HG03045 (cell line): ENCODE results near the gene TRAP1.
"Not testable (repeated sequence)": the region's sequence is repeated elsewhere in the genome, so short reads cannot be mapped to it uniquely, and the experiment has no call there.

Experiments used
- ATAC-seq: cut with Tn5 transposase; IDR thresholded peaks from one replicate; pipeline ENCODE4 v1.9.1; 2021; ENCODE audit warnings: mild to moderate bottlenecking, moderate library complexity; ENCODE audit not compliant: unreplicated experiment

Gene TRAP1

DNA sequence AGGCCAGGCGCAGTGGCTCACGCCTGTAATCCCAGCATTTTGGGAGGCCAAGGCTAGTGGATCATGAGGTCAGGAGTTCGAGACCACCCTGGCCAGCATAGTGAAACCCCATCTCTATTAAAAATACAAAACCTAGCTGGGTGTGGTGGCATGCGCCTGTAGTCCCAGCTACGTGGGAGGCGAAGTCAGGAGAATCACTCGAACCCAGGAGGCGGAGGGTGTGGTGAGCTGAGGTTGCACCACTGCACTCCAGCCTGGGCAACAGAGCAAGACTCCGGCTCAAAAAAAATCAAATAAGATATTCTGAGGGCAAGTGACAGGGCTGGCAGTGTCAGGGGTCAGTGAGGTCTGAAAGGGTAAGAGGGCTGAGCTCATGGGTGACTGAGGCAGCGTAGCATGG lies 2.9 kb downstream of the TRAP1 start:
- not testable (repeated sequence) for ATAC-seq

DNA sequence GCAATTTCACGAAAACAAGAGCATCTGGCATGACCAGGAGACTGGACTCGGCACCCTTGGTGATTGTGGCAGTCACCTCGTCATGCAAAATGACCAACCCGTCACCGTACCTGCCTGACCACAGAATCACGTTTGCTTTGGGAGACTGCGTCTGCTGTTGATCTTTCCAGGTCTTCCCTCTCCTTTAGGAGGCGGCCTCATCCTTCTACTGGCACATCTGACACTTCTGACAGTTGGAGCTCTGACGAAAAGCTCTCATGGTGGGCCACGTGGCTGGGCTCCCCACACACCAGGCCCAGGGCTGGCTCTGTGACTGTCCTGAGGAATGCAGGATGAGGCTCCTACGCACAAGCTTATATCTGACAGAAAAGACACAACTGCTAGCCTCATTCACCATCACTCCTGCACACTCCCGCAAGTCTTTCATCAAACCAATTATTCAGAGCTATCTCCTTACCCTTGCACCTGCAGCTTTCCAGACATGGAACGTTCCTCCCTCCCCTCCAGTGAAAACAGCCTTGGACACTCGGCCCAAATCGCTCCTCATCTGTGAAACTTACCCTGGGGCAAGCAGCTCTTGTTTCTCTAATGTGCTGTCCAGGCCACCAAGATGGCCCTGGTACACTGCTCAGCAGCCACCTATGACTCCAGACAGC lies 3.6 kb downstream of the TRAP1 start:
- ATAC-seq = no peak

DNA sequence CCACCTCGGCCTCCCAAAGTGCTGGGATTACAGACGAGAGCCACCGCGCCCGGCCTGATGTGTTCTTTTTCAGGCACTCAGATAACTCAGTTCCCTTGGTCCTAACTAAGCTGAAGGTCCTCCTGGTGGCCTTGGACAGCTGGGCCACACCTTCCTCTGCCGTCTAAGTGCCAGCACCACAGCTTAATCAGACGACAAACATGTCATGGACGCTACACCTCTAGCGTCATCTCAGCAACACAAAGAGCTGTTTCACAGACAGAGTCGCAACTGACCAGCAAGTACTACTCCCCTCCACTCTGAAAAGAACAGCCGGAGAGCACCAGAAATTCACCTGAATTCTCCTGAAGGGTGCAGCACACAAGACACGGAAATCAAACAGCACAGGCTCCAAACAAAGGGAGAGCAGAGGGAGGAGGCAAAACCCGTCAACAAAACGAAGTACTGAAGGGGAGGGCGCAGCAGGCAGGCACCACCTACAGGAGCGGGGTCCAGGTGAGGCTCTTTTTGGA lies 4.4 kb downstream of the TRAP1 start:
- ATAC-seq = no peak

DNA sequence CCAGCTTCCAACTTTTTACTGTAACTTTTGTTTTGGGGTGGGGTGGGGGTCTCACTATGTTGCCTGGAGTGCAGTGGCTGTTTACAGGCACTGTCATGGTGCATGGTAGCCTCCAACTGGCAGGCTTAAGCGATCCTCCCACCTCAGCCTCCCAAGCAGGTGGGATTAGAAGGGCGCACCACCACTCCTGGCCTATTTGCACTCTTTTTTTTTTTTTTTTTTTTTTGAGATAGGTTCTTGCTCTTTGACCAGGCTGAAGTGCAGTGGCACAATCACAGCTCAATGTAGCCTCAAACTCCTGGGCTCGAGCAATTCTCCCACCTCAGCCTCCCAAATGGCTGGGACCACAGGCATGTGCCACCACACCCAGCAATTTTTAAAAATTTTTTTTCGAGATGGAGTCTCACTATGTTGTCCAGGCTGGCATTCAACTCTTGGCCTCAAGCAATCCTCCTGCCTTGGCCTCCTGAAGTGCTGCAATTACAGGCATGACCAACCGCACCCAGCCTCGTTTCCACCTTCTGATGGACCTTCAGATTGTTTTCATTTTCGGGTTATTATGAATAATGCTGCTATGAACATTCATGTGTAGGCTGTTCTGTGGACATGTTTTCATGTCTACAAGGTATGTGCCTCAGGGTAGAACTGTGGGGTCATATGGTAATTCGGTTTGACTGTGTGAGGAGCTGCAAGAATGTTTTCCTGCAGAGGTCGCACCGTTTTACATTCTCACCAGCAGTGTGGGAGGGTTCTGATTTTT lies 10.9 kb downstream of the TRAP1 start:
- no peak for ATAC-seq

DNA sequence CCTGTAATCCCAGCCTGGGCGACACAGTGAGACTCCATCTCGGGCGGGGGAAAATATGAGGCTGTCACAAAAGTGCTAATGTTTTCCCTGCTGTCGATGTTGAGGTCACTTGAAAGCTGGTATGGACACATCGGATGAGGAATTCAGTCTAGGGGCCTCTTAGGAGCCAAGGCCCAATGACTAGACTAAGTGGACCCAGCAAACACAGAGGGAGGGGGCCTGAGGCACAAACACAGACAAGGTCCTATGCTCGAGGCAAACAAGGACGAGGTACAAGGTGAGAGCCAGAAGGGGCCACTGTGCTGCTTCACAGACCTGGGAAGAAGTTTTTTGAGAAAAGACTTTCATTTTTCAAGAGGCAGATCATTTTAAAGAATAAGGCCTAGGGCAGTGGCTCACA lies 15.2 kb downstream of the TRAP1 start:
- ATAC-seq = no peak

DNA sequence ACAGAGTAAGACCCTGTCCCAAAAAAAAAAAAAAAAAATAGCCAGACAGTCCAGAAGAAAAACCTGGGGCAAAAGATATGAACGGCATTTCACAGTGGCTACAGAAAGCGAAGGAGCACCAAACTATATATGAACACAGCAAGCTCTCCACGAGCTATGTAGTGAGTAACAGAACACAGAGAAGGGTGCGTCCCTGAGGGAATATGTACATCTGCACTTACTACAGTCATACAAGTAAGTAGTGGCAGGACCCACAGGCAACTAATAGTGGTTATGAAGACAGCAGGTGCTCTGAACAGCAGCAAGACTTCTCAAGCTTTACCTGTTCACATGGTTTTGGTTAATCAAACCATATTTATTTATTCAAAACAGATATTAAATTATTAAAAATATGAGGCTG lies 15.8 kb downstream of the TRAP1 start:
- no peak for ATAC-seq

DNA sequence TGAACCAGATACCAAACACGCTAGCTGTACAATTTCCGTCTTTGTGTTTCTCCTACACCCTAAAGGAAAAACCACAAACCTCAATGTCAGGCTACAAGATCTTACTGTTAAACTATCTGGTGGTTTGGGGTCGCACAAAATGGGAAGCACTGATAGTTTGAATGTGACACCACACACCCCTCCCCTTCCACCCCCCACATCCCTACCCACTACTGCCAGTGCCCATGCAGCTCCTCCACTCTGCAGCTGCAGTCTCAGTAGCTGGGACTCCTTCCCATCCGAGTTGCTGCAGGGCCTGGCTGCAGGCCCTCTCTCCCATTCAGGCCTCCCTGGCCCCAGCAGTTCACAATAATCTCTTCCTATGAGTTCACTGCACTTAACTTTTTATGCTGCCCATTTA lies 18.4 kb downstream of the TRAP1 start:
- no peak for ATAC-seq

DNA sequence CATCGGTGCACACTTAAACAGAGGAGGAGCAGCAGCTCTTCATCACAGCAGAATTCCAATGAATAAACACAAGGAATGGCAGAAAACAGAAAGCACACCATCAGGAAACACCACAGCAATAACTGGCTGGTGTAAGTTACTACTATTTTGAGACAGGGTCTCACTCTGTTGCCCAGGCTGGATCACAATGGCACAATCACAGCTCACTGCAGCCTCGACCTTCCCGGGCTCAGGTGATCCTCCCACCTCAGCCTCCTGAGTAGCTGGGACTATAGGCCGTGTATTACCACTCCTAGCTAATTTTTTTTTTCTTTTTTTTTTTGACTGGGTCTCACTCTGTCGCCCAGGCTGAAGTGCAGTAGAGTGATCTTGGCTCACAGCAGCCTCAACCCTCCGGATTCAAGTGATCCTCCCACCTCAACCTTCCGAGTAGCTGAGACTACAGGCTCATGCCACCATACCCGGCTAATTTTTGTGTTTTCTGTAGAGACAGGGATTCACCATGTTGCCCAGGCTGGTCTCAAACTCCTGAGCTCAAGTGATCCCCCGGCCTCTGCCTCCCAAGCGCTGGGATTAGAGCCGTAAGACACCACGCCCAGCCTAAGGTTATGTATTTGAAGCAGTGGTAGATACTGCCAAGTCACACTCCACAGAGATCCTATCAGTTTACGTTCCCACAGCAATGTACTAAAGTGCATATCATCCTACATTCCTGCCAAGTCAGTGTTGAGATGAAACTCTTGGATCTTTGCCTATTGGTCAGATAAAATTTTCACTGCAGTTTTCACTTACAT lies 20.7 kb downstream of the TRAP1 start:
- ATAC-seq = no peak

DNA sequence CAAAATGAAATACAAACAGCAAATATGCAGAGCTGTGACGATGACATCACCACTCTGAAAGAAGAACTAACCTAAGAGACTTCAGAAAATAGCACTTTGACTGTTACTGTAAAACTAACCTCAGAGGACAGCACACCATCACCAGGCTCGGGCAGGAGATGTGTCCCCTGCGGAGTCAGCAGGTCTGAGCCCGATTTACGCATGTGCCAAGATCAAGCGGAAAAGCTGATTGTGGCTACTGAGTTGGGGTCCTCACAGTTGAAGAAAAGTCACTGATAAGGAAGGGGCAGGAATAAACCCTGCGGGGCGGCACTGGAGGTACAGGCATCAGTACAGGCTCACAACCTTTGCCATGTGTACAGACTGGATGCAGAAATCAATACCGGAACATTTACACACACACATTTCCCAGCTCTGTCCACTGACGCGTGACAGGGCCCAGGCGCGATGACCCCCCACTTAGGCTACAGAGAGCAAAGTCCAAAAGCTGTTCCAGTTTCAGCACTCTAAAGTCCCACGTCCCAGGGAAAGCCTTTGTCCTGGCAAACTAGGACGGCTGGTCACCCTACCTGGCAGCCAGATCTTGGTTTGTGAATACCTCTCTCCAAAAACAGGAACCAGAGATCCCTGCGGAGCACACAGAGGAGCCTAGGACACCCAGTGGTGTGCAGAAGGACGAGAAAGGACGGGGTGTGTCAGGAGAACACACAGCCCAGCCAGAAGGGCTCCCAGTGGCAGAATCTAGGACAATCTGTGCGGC lies 21.5 kb downstream of the TRAP1 start:
- no peak for ATAC-seq

DNA sequence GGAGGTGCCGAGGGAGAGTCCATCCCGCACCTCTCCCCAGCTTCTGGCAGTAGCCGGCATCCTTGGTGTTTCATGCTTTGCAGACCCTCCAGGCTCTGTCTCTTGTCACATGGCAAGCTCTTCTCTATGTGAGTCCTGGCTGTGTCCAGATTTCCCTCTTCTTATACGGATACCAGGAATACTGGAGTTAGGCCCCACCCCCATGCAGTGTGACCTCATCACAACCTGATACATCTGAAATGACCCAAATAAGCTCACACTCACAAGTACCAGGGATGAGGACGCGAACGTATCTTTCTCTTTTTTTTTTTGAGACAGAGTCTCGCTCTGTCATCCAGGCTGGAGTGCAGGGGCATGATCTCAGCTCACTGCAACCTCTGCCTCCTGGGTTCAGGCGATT lies 23.3 kb downstream of the TRAP1 start:
- ATAC-seq = no peak

DNA sequence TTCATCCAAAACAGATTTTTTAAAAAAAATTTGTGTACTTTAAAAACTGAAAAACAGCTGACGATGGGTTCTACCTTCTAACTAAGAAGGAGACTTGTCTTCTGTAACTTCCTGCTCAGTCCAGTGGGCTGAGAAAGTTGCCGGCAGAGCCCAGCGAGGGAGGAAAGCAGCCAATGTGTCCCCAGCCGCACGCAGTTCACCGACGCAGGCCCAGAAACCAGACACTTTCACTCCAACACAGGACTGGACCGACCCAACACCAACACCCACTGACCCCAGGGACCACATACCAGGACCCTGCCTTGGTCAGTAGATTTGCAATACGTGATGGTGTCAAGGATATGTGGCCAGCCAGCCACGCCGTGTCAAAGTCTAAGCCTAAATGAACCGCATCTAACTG lies 25.6 kb downstream of the TRAP1 start:
- ATAC-seq = no peak

DNA sequence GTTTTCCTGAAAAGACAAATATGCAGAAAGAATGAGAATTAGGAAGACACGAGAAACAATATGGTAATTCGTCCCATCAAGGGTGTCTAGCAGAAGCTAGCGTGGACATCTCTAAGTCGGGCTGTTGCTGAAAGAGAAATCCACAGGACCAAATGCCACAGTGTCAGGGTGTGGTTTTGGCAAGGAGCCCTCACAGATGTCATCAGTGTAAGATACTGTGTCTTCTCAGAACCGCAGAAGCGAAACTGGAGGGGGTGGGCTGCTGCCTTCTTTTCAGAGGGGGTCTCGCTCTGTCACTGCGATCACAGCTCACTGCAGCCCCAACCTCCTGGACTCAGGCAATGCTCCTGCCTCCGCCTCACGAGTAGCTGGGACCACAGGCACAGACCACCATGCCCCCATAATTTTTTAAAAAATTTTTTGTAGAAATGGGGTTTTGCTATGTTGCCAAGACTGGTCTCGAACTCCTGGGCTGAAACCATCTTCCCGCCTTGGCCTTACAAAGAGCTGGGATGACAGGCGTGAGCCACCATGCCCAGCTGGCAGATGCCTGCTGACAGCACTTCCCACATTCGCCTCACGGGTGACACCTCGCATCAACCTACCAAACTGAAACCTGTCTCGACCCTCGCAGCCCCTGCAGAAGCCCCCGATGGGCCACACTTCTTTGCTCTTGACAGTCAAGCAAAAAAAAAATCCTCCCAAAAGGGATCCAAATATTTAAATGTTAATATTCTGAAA lies 26.2 kb downstream of the TRAP1 start:
- ATAC-seq = no peak

DNA sequence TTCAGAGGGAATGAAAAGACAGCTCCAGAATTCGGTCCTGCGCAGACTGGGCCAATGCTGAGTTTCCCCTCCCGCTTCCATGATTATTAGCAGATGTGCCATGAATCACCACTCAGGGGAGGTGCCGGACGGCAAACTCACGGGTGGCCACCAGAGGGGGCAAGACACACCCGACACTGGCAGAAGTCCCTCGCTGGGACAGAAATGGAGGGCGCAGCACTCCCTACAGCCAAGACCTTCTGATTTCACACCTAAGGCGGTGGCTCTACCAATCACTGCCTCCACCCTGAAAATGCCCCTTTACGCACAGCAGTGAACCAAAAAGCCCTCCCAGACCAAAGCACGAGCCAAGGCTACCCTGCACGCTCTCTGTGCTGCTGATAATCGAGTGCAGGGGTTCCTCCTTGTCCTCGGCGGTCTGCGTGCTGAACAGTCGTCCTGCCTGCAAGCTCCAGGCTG lies 26.8 kb downstream of the TRAP1 start:
- no peak for ATAC-seq

DNA sequence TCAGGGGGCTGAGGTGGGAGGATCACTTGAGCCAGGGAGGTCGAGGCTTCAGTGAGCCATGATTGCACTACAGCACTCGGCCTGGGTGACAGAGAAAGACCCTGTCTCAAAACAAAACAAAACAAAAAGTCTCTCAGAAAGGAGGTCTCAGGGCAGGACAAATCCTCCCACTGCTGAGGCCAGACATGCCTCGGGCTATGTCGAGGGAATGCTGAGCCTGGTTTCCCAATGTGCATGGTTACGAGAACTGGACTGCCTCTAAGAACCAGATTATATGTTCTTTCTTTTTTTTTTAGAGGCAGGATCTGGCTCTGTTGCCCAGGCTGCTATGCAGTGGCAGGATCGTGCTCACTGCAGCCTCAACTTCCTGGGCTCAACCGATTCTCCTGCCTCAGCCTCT lies 27.6 kb downstream of the TRAP1 start:
- ATAC-seq = no peak

DNA sequence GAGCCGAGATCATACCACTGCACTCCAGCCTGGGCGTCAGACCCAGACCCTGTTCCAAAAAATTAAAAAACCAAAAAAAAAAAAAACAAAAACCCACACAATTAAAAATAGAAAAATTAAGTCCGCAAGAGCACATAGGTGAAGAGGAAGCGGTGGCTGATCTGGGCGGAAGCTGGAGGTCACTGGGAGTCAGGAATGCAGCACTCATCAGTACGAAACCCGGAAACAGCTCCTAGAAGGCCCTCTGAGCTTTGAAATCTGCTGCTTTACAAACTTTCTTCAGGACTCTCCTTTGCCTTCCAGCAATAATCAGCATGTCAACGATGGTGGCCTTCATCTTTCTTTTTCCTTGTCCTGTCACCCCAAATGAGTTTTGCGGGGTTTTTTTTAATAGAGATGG lies 29.5 kb downstream of the TRAP1 start:
- ATAC-seq = no peak

DNA sequence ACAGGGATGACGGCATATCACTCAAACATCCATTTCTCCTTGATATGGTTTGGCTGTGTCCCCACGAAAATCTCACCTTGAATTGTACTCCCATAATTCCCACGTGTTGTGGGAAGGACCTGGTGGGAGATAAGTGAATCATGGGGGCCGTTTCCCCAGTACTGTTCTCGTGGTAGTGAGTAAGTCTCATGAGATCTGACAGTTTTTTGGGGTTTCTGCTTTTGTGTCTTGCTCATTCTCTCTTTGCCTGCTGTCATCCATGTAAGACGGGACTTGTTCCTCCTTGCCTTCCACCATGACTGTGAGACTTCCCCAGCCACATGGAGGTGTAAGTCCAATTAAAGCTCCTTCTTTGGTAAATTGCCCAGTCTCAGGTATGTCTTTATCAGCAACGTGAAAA lies 30.3 kb downstream of the TRAP1 start:
- no peak for ATAC-seq

DNA sequence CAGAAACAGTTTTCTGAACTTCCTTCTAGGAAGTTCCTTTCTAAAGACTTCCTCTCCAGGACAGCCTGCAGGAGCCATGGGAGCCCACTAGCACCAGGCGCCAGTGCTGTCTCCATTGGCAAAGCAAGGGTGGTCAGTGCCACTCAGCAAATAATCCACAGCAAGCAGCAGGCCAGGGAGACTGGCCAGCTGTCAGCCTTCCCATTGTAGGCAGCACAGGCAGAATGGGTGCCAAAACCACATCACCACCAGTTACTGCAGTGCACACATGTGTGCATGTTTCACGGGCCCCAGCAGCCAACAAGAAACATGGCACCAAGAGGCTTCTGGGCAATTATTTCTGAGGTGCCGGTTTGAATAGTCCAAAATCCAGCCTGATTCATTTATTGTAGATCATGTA lies 36.1 kb downstream of the TRAP1 start:
- no peak for ATAC-seq

DNA sequence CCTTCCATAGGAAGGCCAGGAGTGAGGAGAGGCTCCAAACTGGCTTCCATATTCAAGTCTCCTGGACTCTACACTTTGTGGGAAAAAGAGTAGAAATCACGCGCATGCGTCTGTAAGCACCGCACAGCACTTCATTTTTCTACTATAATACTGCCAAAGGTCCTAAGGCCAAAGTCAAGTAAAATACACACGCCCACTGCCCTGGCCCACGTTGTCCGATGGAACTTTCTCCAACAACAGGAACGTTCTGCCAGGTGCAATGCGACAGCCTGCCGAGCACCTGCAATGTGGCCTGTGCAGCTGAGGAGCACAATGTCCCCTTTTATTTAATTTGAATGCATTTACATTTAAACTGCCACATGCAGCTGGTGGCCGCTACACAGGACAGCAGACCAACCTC lies 39.3 kb downstream of the TRAP1 start:
- no peak for ATAC-seq

DNA sequence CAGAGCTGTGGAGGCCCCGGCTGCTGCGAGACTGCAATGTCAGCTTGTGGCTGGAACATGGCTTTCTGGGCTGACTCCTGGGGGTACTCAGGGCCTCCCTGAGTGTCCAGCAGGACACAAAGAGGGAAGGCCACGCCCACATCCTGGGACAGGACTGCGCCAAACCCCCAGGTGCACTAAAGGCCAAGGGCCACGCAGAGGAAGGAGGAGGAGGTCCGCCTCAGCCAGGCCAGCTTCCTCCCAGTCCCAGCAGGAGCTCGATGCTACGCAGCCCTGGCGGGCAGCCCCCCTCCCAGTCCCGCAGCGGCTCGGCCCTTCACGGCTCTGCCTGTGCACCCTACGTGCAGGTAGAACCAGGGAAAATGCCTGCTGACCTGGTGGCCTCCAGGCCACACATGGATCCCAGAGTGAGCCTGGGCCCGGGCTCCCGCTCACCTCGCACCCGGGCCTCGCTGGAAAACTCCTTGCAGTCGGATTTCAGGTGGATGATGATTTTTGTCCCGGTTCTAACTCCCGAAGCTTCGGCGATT lies 41.7 kb downstream of the TRAP1 start:
- no peak for ATAC-seq
